NB4 (cell line): ENCODE measurements around the gene FTCDNL1.

Experiments
- DNase-seq: peaks from one replicate; pipeline ENCODE4 v3.0.0; 2010; ENCODE audit warnings: low read depth
- H3K4me3 ChIP-seq: one replicate; pipeline ENCODE4 v1.5.1; 2011; ENCODE audit warnings: mild to moderate bottlenecking, low read depth, low read length, moderate library complexity
- CTCF ChIP-seq: IDR thresholded peaks from one replicate; pipeline ENCODE4 v1.5.1; 2012; ENCODE audit warnings: low read depth, low read length
- MAX ChIP-seq: IDR thresholded peaks from 2 replicates; pipeline ENCODE4 v1.6.1; 2011; ENCODE audit warnings: low read depth, low read length
- MYC ChIP-seq: IDR thresholded peaks from 2 replicates; pipeline ENCODE4 v1.6.1; 2011; ENCODE audit warnings: low read depth, low read length
- POLR2A ChIP-seq: IDR thresholded peaks from 2 replicates; pipeline ENCODE4 v1.6.1; 2011; ENCODE audit warnings: mild to moderate bottlenecking; ENCODE audit not compliant: insufficient read length; ENCODE audit errors: extremely low read depth

The FTCDNL1 gene

GRCh38 chr2:199762963-199763362 is 88.0 kb downstream of the FTCDNL1 start:
- DNase-seq, result no peak
- H3K4me3 ChIP-seq, result no peak overlapping the region
- TF ChIP-seq CTCF (no peak), POLR2A (no peak), MAX (no peak), MYC (no peak)

- no peak for TF ChIP-seq POLR2A
- no peak for TF ChIP-seq MAX
- no peak for TF ChIP-seq CTCF
- TF ChIP-seq MYC, result no peak
- DNase-seq, result no peak
- H3K4me3 ChIP-seq, result no peak overlapping the region
These were observed 90.4 kb downstream of the FTCDNL1 start for GRCh38 chr2:199760574-199760973.

GRCh38 chr2:199757233-199757870 is 93.6 kb downstream of the FTCDNL1 start:
- DNase-seq, result no peak
- TF ChIP-seq MYC, result no peak
- no peak overlapping the region for H3K4me3 ChIP-seq

GRCh38 chr2:199756743-199757142 is 94.2 kb downstream of the FTCDNL1 start:
- TF ChIP-seq POLR2A, result no peak
- TF ChIP-seq MAX, result no peak
- TF ChIP-seq CTCF, result no peak
- DNase-seq, result no peak
- no peak overlapping the region for H3K4me3 ChIP-seq

GRCh38 chr2:199756211-199756610 is 94.8 kb downstream of the FTCDNL1 start:
- TF ChIP-seq MAX (no peak), MYC (no peak), CTCF (no peak), POLR2A (no peak)

GRCh38 chr2:199754766-199755165 is 96.2 kb downstream of the FTCDNL1 start:
- TF ChIP-seq MAX (no peak), CTCF (no peak), POLR2A (no peak), MYC (no peak)
- no peak overlapping the region for H3K4me3 ChIP-seq
- DNase-seq, result no peak

More at GRCh38 chr2:199756211-199756610, 94.8 kb downstream of the FTCDNL1 start:
- H3K4me3 ChIP-seq, result no peak overlapping the region
- DNase-seq, result no peak
